Measurements from ENCODE around the gene KRT71.

DNA sequence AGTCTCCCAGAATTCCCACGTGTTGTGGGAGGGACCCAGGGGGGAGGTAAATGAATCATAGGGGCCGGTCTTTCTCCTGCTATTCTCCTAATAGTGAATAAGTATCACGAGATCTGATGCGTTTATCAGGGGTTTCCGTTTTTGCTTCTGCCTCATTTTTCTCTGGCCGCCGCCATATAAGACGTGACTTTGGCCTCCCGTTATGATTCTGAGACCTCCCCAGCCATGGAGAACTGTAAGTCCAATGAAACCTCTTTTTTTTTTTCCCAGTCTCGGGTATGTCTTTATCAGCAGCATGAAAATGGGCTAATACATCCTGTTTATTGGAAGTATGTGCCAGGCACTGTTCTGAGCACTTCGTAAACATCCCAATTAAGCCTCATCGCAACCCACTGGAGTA is 47.5 kb upstream of the KRT71 start:
- TF ChIP-seq CTCF (conservative IDR thresholded peaks at IDR 0.05) (no peak), EZH2 (IDR thresholded peaks at IDR 0.05; ENCODE audit: low read depth) (no peak)
